OCI-LY3 (cell line): ENCODE measurements around the gene SART3.

ENCODE experiments used
- H2AFZ ChIP-seq: fragments of 200-600, 300-600 bp; shearing (Covaris generic); 2 replicates; pipeline ENCODE4 v1.6.0; 2014; ENCODE audit warnings: antibody characterized with exemption, low read depth, low read length
- H3K27ac ChIP-seq: fragments of 200-600, 300-600 bp; sonication (generic); 2 replicates; pipeline ENCODE4 v1.5.1; 2014; ENCODE audit warnings: mild to moderate bottlenecking, low read length, moderate library complexity, mixed read lengths
- H3K27me3 ChIP-seq: fragments of 200-600, 300-600 bp; sonication (generic); 2 replicates; pipeline ENCODE4 v1.6.1; 2014; ENCODE audit warnings: low read depth, low read length, mixed read lengths
- H3K36me3 ChIP-seq: fragments of 200-600, 300-600 bp; sonication (generic); replicated peaks from 2 replicates; pipeline ENCODE3; 2014; ENCODE audit warnings: low read depth, low read length, mixed read lengths
- H3K4me1 ChIP-seq: fragments of 300-600, 200-600 bp; sonication (generic); 2 replicates; pipeline ENCODE4 v1.6.1; 2014; ENCODE audit warnings: low read length, mixed read lengths
- H3K4me2 ChIP-seq: fragments of 200-600, 300-600 bp; sonication (generic); 2 replicates; pipeline ENCODE4 v1.6.1; 2014; ENCODE audit warnings: low read length, mixed read lengths
- H3K4me3 ChIP-seq: fragments of 300-600, 200-600 bp; sonication (generic); 2 replicates; pipeline ENCODE4 v1.5.1; 2014; ENCODE audit warnings: antibody characterized with exemption, mild to moderate bottlenecking, low read length, moderate library complexity
- H3K79me2 ChIP-seq: fragments of 300-600, 200-600 bp; shearing (Covaris generic); 2 replicates; pipeline ENCODE4 v1.6.1; 2014; ENCODE audit warnings: mild to moderate bottlenecking, low read length, mixed read lengths
- H3K9ac ChIP-seq: fragments of 300-600, 200-600 bp; shearing (Covaris generic); 2 replicates; pipeline ENCODE4 v1.6.0; 2014; ENCODE audit warnings: mild to moderate bottlenecking, low read length, moderate library complexity
- H3K9me3 ChIP-seq: fragments of 200-600, 300-600 bp; shearing (Covaris generic); 2 replicates; pipeline ENCODE4 v1.6.1; 2014; ENCODE audit warnings: low read length, mixed read lengths; ENCODE audit not compliant: insufficient read depth
- H4K20me1 ChIP-seq: fragments of 200-600, 300-600 bp; sonication (generic); 2 replicates; pipeline ENCODE4 v1.6.1; 2016; ENCODE audit warnings: low read length, mixed read lengths; ENCODE audit not compliant: insufficient read depth
- EZH2phosphoT487 ChIP-seq: fragments of 200-600 bp; shearing (Covaris generic); IDR thresholded peaks from 2 replicates; pipeline ENCODE4 v1.6.1; 2018; ENCODE audit warnings: antibody characterized with exemption, mixed run types, low read depth
- TF ChIP-seq, protein P1 (sequence below): fragments of 200-600, 300-600 bp; sonication (generic); IDR thresholded peaks from 2 replicates; pipeline ENCODE4 v1.5.1; 2014; ENCODE audit warnings: antibody characterized with exemption, low read length, low read depth

Gene SART3

GRCh38 chr12:108510836-108511235 lies 50.1 kb downstream of the SART3 start:
- Histone ChIP-seq H3K4me3 (peak overlapping the region; percentile 22), H2AFZ (no peak overlapping the region), H3K27me3 (no peaks in the 10 kb centered on the region), H3K79me2 (peaks cover 6% of the 10 kb centered on the region), H3K27ac (peak overlapping the region; percentile 93), H3K9ac (no peak overlapping the region), H3K4me1 (peaks cover 40% of the 10 kb centered on the region), H3K4me2 (peak overlapping the region; percentile 88), H4K20me1 (no peaks in the 10 kb centered on the region), H3K9me3 (no peaks in the 10 kb centered on the region), H3K36me3 (peaks cover 3% of the 10 kb centered on the region)
- TF ChIP-seq, protein P1, sequence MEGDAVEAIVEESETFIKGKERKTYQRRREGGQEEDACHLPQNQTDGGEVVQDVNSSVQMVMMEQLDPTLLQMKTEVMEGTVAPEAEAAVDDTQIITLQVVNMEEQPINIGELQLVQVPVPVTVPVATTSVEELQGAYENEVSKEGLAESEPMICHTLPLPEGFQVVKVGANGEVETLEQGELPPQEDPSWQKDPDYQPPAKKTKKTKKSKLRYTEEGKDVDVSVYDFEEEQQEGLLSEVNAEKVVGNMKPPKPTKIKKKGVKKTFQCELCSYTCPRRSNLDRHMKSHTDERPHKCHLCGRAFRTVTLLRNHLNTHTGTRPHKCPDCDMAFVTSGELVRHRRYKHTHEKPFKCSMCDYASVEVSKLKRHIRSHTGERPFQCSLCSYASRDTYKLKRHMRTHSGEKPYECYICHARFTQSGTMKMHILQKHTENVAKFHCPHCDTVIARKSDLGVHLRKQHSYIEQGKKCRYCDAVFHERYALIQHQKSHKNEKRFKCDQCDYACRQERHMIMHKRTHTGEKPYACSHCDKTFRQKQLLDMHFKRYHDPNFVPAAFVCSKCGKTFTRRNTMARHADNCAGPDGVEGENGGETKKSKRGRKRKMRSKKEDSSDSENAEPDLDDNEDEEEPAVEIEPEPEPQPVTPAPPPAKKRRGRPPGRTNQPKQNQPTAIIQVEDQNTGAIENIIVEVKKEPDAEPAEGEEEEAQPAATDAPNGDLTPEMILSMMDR = no peak
- TF ChIP-seq EZH2phosphoT487 = no peak

GRCh38 chr12:108509806-108510205 lies 51.2 kb downstream of the SART3 start:
- Histone ChIP-seq H3K27ac (no peak overlapping the region), H2AFZ (no peak overlapping the region), H3K4me3 (no peak overlapping the region), H3K4me1 (peaks cover 39% of the 10 kb centered on the region), H3K27me3 (no peaks in the 10 kb centered on the region), H3K36me3 (peaks cover 3% of the 10 kb centered on the region), H3K79me2 (no peaks in the 10 kb centered on the region), H4K20me1 (no peaks in the 10 kb centered on the region), H3K4me2 (no peak overlapping the region), H3K9me3 (no peaks in the 10 kb centered on the region), H3K9ac (no peak overlapping the region)
- TF ChIP-seq EZH2phosphoT487 = no peak
- TF ChIP-seq, protein P1 = no peak

GRCh38 chr12:108507971-108508642 lies 52.9 kb downstream of the SART3 start:
- Histone ChIP-seq H3K27me3 (no peaks in the 10 kb centered on the region), H3K4me3 (no peak overlapping the region), H3K9ac (no peak overlapping the region), H3K4me2 (0 out of 2 replicates have a peak overlapping the region, but pooled peaks have one; percentile 2), H3K27ac (no peak overlapping the region), H3K4me1 (peaks cover 35% of the 10 kb centered on the region), H3K9me3 (peaks cover 9% of the 10 kb centered on the region), H3K36me3 (peaks cover 3% of the 10 kb centered on the region), H3K79me2 (no peaks in the 10 kb centered on the region), H4K20me1 (no peaks in the 10 kb centered on the region), H2AFZ (no peak overlapping the region)
- TF ChIP-seq, protein P1 = no peak
- TF ChIP-seq EZH2phosphoT487 = no peak

- TF ChIP-seq, protein P1 = no peak
- TF ChIP-seq EZH2phosphoT487 = no peak
- H2AFZ ChIP-seq = no peak overlapping the region
- peaks cover 11% of the 10 kb centered on the region for H3K4me1 ChIP-seq
- no peak overlapping the region for H3K4me2 ChIP-seq
- peaks cover 3% of the 10 kb centered on the region for H3K36me3 ChIP-seq
- no peaks in the 10 kb centered on the region for H4K20me1 ChIP-seq
- no peak overlapping the region for H3K27ac ChIP-seq
- no peak overlapping the region for H3K9ac ChIP-seq
- H3K79me2 ChIP-seq = no peaks in the 10 kb centered on the region
- H3K9me3 ChIP-seq = peaks cover 14% of the 10 kb centered on the region
- H3K27me3 ChIP-seq = peaks cover 3% of the 10 kb centered on the region; the same call in 1 of the 2 replicates
- no peak overlapping the region for H3K4me3 ChIP-seq
These were observed 55.8 kb downstream of the SART3 start for GRCh38 chr12:108505129-108505528.
